ENCODE data around the gene MAPK10.

GRCh38 chr4:86280246-86280645, 79.6 kb downstream of the MAPK10 start:
- TF ChIP-seq PKNOX1 (IDR thresholded peaks at IDR 0.05) (no peak), BHLHE40 (IDR thresholded peaks at IDR 0.05; ENCODE audit: borderline replicate concordance) (no peak), HDGF (IDR thresholded peaks at IDR 0.05; ENCODE audit: borderline replicate concordance) (no peak), SP1 (IDR thresholded peaks at IDR 0.05) (no peak), FOXM1 (IDR thresholded peaks at IDR 0.05; ENCODE audit: borderline replicate concordance) (no peak), SUZ12 (IDR thresholded peaks at IDR 0.05) (no peak), ELF4 (IDR thresholded peaks at IDR 0.05) (no peak), TARDBP (IDR thresholded peaks at IDR 0.05) (no peak), NFRKB (IDR thresholded peaks at IDR 0.05) (no peak), L3MBTL2 (conservative IDR thresholded peaks at IDR 0.05) (no peak), ARNT (IDR thresholded peaks at IDR 0.05) (no peak), LEF1 (IDR thresholded peaks at IDR 0.05; ENCODE audit: borderline replicate concordance) (no peak), CTBP1 (IDR thresholded peaks at IDR 0.05; ENCODE audit: borderline replicate concordance) (no peak)
